H1 (cell line): ENCODE measurements around the gene KRTAP20-1. TPM values are rescaled to one million over a fixed set of nuclear protein-coding genes. Genes with fewer than 3 reads are reported as not detected.

Source experiments
- BACH1 ChIP-seq: IDR thresholded peaks from 2 replicates; pipeline ENCODE4 v1.6.1; 2012; ENCODE audit warnings: low read length, improper control_type of control experiment
- BRCA1 ChIP-seq: IDR thresholded peaks from 2 replicates; pipeline ENCODE4 v1.6.1; 2012; ENCODE audit warnings: low read depth, low read length, improper control_type of control experiment
- FOSL1 ChIP-seq: IDR thresholded peaks from 2 replicates; pipeline ENCODE4 v1.6.1; 2011; ENCODE audit warnings: mild to moderate bottlenecking, low read depth, low read length, moderate library complexity; ENCODE audit not compliant: insufficient read depth
- KDM1A ChIP-seq: fragments of 200-600, 300-600 bp; sonication (generic); IDR thresholded peaks from 2 replicates; pipeline ENCODE4 v1.7.1; 2016; ENCODE audit warnings: mild to moderate bottlenecking, low read length, borderline replicate concordance
- SRF ChIP-seq: IDR thresholded peaks from 2 replicates; pipeline ENCODE4 v1.6.1; 2011; ENCODE audit warnings: mild to moderate bottlenecking, low read depth, low read length, moderate library complexity
- polyA plus RNA-seq, 7 experiments: library from polyadenylated mRNA; depleted of rRNA in 3 of 7; stranded (reverse) in 5 of 7; unstranded in 2 of 7; fragments of >200 nt in 5 of 7; fragments of 200-250 nt in 2 of 7; gene quantifications; 1 replicate in 5 of 7; 2 replicates in 1 of 7; 4 replicates in 1 of 7; pipeline versions ENCODE4 v1.2.1 to v1.2.3, GENCODE V29; 2011 to 2013; ENCODE audit warnings: missing spikeins in 2 of 7, mixed read lengths in 2 of 7
- total RNA-seq: library from RNA; stranded (reverse); fragmentation: NEBNext Ultra II Directional; extraction: Animal tissue kit (Norgen Biotek cat#: 25700); gene quantifications from 2 replicates; pipeline ENCODE4 v1.2.1, GENCODE V29; 2021

Gene KRTAP20-1
- total and polyA plus RNA-seq, 2 of the 8 experiments (the other 6 are each of a cell fraction or from before 2014, with no cell fraction given) = not detected

- TF ChIP-seq BACH1 (no peak), FOSL1 (no peak), BRCA1 (no peak), SRF (no peak), KDM1A (no peak)
Observed at GRCh38 chr21:30628109-30628508, 11.9 kb downstream of the KRTAP20-1 start (continued).
